GM13976 (cell line): Measurements from ENCODE around the gene TPSD1.

Experiments used
- DNase-seq: peaks from one replicate; pipeline ENCODE4 v3.0.0; 2012; ENCODE audit warnings: low spot score
- CTCF ChIP-seq: IDR thresholded peaks from 2 replicates; pipeline ENCODE4 v1.5.1; 2012; ENCODE audit warnings: borderline replicate concordance, mild to moderate bottlenecking; ENCODE audit not compliant: insufficient read depth; ENCODE audit errors: extremely low read depth, missing control alignments, control extremely low read depth
- in situ Hi-C: fragments of 300-500 bp; cut with MboI; formaldehyde crosslinking; loops from one replicate; pipeline ENCODE4 v1.12.0; 2022; ENCODE audit warnings: low sequenced_read_pairs, mixed read lengths, inconsistent platforms; ENCODE audit not compliant: unreplicated experiment

The TPSD1 gene

GRCh38 chr16:1281517-1281916 lies 25.6 kb downstream of the TPSD1 start:
- in situ Hi-C loops = no loop called here
- TF ChIP-seq CTCF = no peak
- DNase-seq = no peak

- no peak for TF ChIP-seq CTCF
- in situ Hi-C loops = no loop called here
- DNase-seq = no peak
Measured at GRCh38 chr16:1282324-1282973, 26.6 kb downstream of the TPSD1 start.

- in situ Hi-C loops = no loop called here
- no peak for DNase-seq
- no peak for TF ChIP-seq CTCF
Measured at GRCh38 chr16:1283296-1283695, 27.4 kb downstream of the TPSD1 start.

- TF ChIP-seq CTCF = no peak
- in situ Hi-C loops = no loop called here
- DNase-seq = no peak
Measured at GRCh38 chr16:1283996-1284616, 28.2 kb downstream of the TPSD1 start.

- TF ChIP-seq CTCF = no peak
- no peak for DNase-seq
Measured at GRCh38 chr16:1285669-1286512, 30.0 kb downstream of the TPSD1 start.

GRCh38 chr16:1286513-1287094 lies 30.7 kb downstream of the TPSD1 start:
- in situ Hi-C loops = no loop called here
- DNase-seq = no peak
- TF ChIP-seq CTCF = no peak

More at GRCh38 chr16:1285669-1286512, 30.0 kb downstream of the TPSD1 start:
- in situ Hi-C loops = no loop called here
